Measurements from ENCODE around the gene KPTN. TPM values are rescaled to one million over a fixed set of nuclear protein-coding genes. Genes with fewer than 3 reads are reported as not detected.
"Not testable (repeated sequence)": the region's sequence is repeated elsewhere in the genome, so short reads cannot be mapped to it uniquely, and the experiment has no call there.

The KPTN gene
- total RNA-seq, 1 experiment from 2014 or later: 31.0 TPM

DNA sequence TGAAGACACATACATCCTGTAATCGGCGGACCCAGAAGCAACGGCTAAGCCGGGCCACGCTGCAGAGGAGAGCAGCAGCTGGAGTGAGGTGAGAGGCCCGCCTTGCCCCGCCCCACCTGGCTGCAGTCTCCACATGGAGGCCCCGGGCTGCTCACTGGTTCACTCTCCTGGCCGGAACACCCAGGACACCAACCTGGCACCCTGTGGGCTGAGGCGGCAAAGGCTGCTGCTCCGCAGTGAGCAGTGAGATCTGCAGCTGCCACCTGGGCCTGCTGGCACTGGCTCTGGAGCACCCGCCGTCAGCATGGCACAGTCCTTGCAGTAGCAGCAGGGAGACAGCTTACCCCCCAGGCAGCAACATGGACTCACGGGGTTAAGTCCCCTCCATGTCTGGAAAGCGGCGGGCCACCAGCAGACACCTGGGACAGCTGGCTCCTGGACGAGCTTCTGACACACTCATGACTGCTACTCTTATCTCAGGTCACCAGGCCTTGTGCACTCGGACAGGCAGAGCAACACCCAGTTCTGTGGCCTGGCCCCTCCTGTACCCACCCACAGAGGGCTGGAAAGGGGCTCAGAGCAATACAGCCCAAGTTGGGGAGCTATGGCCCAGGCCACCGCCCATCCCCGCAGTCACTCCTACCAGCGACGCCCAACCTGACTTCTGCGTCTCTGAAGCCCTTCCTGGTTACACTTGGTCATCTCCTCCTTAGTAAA lies 13.2 kb upstream of the KPTN start:
- H3K36me3 ChIP-seq: peaks cover 77% of the 10 kb centered on the region
- DNase-seq: no peak
- no peaks in the 10 kb centered on the region for H3K9me3 ChIP-seq

DNA sequence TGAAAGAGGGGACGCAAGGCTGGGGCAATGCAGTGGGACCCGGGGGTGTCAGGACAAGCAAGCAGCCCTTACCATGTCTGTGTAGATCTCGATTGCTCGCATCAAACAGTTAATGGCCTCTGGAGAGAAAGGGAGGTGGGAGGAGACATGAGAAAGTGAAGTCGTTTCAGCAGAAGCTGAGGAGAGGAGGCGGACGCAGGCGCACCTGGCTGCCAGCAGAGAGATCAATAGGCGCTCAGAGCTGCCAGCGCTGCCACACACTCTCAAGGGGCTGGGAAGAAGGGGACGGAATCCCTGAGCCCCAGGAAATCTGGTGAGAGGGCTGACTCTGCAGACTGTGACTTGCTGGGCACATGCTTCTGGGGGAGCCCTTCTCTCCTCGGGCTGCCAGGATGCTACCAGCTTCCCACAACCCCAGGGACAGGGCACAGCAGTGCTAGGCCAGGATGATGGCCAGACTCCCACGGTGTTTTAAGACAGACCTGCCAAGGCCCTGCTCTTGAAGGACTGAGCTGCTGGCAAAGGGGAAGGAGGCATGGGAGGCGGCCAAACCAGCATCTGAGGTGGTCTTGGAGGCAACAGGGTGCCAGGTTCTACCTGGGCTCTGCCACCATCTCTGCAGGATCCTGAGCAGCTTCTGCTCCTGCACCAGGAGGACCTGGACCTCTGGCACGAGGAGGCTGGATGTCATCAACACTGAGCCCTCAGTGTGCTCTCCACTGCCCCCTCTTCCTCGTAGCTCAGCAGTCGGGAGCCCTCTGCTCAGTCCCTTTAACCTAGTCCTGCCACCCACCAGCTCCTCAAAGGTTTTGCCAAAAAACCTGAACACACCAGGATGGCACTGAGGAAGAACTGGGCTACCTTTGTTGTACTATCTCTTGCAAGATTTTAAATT lies 11.7 kb upstream of the KPTN start:
- DNase-seq: no peak

More for the DNA sequence above, 13.2 kb upstream of the KPTN start:
- Histone ChIP-seq H3K4me3 (no peak overlapping the region), H3K27me3 (no peaks in the 10 kb centered on the region)

DNA sequence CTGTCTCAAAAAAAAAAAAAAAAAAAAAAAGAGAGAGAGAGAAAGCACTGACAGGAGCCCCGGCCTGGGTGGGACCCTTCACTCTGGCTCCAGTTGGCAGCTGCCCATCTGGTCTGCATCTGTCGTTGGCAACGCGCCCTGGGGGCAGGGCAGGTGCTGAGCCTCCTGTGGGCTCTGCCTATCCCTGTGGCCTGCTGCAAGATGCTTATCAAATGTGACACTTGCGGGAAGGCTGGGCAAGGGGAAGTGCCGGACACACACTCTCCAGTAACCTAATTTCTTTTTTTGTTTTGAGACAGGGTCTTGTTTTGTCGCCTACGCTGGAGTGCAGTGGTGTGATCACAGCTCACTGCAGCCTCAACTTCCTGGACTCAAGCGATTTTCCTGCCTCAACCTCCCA lies 10.7 kb upstream of the KPTN start:
- H3K36me3 ChIP-seq: peaks cover 84% of the 10 kb centered on the region
- H3K9me3 ChIP-seq: no peaks in the 10 kb centered on the region
- no peak overlapping the region for H3K4me3 ChIP-seq
- no peak for DNase-seq
- no peaks in the 10 kb centered on the region for H3K27me3 ChIP-seq

More for the DNA sequence above, 11.7 kb upstream of the KPTN start:
- Histone ChIP-seq H3K4me3 (no peak overlapping the region), H3K36me3 (peaks cover 84% of the 10 kb centered on the region), H3K27me3 (no peaks in the 10 kb centered on the region), H3K9me3 (no peaks in the 10 kb centered on the region)

DNA sequence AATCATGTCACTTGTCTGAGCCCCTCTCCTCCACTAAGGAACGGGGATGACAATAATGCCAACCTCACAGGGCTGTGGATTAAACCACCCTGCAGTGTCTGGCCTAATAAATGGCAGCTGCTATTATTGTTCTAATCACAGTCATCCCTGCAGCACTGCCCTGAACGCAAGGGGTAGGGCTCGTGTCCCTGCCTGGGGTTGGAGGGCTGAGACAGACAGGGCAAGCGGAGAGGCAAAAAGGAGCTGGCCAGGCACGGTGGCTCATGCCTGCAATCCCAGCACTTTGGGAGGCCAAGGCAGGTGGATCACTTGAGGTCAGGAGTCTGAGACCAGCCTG lies 10.2 kb upstream of the KPTN start:
- Histone ChIP-seq H3K9me3 (no peaks in the 10 kb centered on the region), H3K4me3 (no peak overlapping the region), H3K27me3 (no peaks in the 10 kb centered on the region), H3K36me3 (peaks cover 84% of the 10 kb centered on the region)
- no peak for DNase-seq

DNA sequence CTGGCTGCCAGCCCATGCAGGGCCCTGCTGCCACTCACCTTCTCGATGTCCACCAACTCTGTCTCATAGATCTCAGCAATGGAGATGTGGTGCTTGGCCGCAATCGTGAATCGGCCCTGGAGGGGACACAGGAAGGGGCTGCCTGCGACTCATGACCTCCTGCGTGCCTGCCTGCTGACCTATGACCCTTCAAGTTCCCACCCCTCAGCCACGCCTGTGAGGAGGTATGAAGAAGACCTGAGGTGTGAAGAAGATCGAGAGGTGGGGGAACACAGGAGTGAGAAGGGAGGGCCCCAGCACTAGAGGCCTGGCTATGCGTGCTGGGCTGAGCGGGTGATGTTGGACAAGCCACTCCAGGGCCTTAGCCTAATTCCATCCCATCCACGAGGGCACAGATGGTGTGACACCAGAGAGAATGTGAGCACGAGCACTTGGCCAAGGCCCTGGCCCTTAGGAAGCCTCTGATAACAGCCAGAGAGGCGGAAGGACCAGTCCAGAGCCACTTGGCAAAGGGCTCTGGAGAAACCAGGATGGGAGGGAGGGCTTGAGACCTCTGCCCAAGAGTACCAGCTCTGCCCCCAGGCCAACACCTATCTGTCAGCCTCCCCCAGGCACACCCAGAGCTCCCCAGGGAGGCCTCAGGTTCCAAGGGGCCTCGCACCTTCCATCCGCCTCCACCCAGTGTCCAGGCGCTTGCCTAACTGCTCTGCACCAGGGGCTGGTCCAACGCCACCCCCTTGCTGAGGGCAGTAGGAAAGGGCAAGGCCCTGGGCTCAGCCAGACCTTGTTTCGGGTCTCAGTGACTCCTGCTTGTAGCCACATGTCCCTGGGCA lies 9.6 kb upstream of the KPTN start:
- no peak for DNase-seq
- Histone ChIP-seq H3K36me3 (peaks cover 82% of the 10 kb centered on the region), H3K27me3 (no peaks in the 10 kb centered on the region), H3K9me3 (no peaks in the 10 kb centered on the region), H3K4me3 (no peak overlapping the region)

DNA sequence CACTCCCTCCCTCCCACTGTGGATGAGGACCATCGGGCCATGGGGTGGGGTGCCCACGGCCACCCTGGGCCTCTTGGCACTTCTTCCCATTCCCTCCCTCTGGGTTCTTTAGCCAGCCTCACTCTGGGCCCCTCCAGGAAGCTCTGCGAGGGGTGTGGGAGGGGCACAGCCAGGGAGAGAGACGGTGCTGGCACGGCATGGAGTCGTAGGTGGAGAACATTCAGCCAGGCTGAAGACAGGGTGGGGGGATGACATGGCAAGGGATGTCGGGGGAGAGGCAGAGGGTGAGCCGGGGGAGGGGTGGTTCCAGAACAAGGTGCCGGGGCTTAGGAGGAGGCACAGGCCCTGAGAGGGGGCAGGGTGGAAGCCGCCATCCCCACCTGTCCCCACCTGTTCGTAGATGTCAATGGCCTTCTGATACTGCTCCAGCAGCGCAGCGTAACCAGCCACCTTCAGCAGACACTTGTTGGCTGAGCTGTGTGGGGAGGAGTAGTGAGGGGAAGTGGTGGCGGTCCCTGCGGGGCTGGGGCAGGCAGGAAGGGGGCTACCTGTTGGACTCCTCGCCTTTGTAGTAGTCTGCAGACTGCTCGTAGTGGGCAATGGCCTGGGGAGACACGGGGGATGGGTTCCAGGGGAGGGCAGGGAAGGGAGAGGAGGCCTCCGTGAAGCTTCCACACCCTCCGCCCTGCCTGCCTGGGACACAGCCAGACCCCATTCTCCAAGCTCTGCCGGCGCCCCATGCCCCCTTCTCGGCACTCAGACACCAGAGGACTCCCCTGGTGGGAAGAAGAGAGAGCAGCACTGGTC lies 8.8 kb upstream of the KPTN start:
- no peak overlapping the region for H3K4me3 ChIP-seq
- H3K27me3 ChIP-seq: no peaks in the 10 kb centered on the region
- no peaks in the 10 kb centered on the region for H3K9me3 ChIP-seq
- H3K36me3 ChIP-seq: peaks cover 83% of the 10 kb centered on the region
- no peak for DNase-seq

DNA sequence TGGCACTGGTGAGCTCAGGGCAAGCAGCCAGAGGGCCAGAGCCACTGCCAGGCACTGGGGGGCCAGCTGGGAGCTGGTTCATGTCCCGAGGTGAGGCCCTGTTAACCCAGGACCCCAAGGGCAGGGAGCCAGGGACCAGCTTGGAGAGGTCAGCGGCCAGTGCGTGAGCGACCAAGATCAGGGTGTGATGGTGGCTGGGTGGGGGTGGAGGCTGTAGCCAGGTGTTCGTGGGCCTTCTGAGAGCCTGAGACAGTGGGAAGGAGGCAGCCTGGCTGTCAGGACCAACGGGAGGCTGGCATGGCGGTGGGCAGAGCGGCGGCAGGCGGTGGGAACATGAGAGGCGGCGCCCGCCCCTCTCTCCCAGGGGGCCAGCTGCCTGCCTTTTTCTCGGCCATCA lies 8.1 kb upstream of the KPTN start:
- Histone ChIP-seq H3K27me3 (no peaks in the 10 kb centered on the region), H3K36me3 (peaks cover 76% of the 10 kb centered on the region), H3K9me3 (no peaks in the 10 kb centered on the region), H3K4me3 (no peak overlapping the region)
- no peak for DNase-seq

DNA sequence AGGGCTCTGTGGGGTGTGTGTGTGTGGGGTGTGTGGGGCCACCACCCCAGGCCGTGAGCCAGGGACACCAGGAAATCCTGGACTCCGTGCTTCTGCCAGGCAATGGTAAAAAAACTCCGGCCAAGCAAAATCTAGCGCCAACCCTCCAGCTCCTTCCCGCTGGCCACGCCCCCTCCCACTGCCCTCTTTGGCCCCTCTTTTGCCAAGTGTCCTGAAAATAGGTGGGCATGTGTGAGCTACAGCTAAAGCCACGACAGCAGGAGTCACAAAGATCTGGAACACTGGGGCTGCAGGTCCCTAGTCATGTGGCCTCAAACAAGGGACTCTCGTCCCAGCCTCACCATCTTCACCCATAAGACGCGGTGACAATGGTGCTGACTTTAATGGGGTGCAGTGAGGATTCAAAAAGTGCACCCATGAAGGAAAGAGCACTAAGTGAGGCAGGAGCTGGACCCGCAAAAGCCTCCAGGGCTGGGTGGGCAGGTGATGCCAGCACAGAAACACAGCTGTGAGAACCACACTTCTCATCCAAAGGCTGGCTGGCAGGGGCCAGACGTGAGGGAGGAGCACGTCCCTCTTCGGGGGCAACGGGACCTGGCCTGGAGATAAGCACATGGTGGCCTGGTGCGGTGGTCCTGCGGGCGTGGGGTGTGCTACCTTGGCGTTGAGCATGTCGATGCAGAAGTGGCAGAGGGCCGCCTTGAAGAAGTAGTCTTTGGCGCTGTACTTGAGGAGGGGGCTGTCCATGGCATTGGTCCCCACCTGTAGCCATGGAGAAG lies 7.5 kb upstream of the KPTN start:
- no peaks in the 10 kb centered on the region for H3K27me3 ChIP-seq
- H3K9me3 ChIP-seq: no peaks in the 10 kb centered on the region
- DNase-seq: no peak
- no peak overlapping the region for H3K4me3 ChIP-seq
- peaks cover 70% of the 10 kb centered on the region for H3K36me3 ChIP-seq

DNA sequence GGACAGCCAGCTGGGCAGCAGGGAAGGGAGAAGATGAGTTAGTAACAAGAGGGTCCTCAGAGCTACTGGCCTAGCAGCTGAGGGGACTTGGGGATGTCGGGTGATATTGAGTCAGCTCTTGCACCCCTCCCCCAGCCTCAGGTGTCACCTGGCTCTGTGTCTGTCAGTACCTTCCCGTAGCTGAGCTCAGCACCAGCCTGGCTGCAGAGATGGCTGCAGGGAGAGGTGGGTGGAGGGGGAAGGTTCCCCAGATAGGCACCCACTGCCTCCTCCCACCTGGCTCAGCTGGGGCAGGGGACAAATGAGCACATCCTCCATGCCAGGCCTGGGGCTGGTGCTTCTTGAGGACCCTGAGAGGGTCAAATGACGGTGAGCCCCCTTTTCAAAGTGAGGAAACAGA lies 6.8 kb upstream of the KPTN start:
- DNase-seq: no peak
- Histone ChIP-seq H3K9me3 (no peaks in the 10 kb centered on the region), H3K27me3 (no peaks in the 10 kb centered on the region), H3K4me3 (no peak overlapping the region), H3K36me3 (peaks cover 66% of the 10 kb centered on the region)

DNA sequence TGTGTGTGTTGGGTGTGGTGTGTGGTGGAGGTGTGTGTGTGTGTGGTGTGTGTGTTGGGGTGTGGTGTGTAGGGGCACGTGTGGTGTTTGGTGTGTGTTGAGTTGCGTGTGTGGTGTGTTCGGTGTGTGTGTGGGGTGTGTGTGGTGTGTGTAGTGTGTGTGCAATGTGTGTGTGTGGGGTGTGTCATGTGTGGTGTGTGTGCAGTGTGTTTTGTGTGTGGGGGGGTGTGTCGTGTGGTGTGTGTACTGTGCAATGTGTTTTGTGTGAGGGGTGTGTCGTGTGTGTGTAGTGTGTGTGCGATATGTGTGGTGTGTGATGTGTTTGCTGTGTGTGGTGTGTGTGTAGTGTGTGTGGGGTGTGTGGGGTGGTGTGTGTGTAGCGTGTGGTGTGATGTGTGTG lies 6.0 kb upstream of the KPTN start:
- no peak for DNase-seq
- Histone ChIP-seq H3K4me3 (no peak overlapping the region), H3K9me3 (no peaks in the 10 kb centered on the region), H3K36me3 (peaks cover 68% of the 10 kb centered on the region), H3K27me3 (no peaks in the 10 kb centered on the region)

DNA sequence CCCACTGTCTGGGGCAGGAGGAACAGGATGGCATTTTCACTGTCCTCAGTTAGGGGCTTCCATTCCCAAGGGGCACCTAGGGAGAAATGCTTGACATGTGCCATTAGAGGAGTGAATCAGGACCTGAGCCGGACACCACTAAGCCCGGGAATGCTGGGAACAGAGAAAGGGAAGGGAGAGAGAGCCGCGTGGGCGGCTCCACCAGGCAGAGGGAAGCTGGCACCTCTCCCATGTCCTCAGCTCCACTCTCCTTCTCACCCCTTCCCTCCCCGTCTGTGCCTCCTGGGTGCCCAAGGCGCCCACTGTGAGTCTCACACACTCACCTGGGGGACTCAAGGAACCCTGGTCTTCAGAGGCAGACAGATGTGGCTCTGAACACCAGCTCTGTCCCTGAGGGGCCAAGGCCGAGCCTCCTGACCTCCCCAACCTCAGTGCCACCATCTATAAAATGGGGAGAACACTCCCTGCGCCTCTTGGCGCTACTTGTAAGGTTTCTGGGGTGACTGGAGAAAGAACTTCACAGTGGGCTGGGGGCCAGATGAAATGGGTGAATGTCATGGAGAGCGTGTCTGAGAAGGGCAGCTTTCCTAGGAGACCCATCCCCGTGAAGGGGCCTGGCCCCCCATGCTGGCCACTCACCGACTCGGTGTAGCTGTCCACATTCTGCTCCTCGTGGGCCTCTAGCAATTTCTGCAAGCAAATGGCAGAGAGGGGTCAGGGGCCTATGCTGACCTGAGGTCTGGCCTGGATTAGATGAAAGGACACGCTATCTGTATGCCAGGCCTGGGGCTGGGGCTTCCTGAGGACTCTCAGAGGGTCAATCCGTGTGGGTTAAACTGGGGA lies 5.3 kb upstream of the KPTN start:
- Histone ChIP-seq H3K9me3 (no peaks in the 10 kb centered on the region), H3K27me3 (no peaks in the 10 kb centered on the region), H3K4me3 (no peak overlapping the region), H3K36me3 (peaks cover 65% of the 10 kb centered on the region)
- no peak for DNase-seq

DNA sequence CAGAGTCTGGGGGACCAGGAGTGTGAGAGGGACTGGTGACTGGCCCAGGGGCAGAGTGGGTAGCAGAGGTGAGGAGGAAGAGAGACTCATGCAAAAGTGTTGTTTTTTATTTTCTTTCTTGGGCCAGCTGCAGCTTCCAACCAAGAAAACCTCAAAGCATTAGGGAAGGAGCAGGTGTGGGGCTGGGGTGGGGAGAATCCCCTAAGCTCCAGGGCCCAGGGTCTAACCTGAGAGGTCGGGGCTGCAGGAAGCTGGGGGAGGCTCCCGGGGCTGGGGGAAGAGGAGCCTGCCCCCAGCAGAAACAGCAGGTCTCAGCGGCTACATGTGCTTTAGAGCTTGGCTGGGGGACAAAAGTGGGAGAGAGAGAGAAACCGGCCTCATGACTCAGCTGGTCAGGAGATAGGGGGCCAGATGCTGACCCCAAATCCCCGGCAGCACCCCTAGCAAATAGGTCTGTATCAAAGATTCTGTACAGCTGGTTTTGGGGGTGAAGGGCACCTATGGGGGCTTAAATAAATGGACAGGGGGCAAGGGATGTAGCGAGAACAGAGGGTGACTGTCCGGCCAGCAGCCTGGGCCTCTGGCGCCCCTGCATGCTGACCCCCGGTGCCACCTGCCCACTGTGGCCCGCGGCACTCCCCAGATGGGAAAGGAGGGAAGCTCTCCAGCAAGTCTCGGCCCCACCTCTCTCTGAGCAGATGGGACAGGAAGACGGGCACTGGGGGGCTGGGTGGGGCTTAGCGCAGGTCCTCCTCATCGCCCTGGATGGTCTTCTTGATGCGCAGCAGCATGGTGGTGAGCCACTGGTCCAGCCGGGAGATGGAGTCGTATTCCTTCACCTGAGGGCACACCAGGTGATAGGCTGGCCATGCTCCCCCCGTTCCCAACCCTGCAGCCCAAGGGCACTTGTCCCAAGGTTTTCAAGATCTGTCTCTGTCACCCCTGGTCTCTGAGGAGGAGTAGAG lies 3.8 kb upstream of the KPTN start:
- H3K4me3 ChIP-seq: no peak overlapping the region

DNA sequence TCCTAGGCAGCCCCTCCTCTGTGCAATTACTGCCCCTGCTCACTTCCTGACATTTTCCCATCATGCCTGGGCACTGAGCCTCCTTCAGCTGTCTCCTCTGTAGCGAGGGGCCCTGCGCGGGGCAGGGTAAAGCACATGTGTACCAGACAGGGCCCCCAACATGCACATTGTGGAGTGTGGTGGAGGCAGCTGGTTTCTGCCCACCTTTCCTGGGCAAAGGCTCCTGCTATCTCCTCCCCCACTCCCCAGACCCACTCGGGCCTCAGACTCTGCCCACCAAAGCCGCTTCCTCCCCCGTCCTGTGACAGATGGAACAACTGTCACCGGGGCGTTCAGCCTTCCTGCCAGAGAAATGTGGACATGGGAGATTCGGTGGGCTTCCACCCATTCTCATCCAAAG lies 2.9 kb upstream of the KPTN start:
- Histone ChIP-seq H3K36me3 (peaks cover 48% of the 10 kb centered on the region), H3K27me3 (no peaks in the 10 kb centered on the region), H3K9me3 (no peaks in the 10 kb centered on the region), H3K4me3 (no peak overlapping the region)
- DNase-seq: no peak

More for the DNA sequence above, 3.8 kb upstream of the KPTN start:
- peaks cover 54% of the 10 kb centered on the region for H3K36me3 ChIP-seq
- H3K27me3 ChIP-seq: no peaks in the 10 kb centered on the region
- no peak for DNase-seq
- no peaks in the 10 kb centered on the region for H3K9me3 ChIP-seq

DNA sequence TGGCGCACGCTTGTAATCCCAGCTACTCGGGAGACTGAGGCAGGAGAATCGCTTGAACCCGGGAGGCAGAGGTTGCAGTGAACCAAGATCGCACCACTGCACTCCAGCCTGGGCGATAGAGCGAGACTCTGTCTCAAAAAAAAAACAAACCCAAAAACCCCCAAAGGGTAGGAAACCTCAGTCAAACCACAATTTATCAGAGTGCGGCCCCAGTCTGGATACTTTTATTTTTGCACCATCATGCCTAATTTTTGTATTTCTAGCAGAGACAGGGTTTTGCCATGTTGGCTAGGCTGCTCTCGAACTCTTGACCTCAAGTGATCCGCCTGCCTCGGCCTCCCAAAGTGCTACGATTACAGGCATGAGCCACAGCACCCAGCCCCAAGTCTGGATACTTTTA lies 2.2 kb upstream of the KPTN start:
- H3K4me3 ChIP-seq, DNase-seq, H3K27me3 ChIP-seq, H3K9me3 ChIP-seq: not testable (repeated sequence)
- peaks cover 41% of the 10 kb centered on the region for H3K36me3 ChIP-seq
